ENCODE results near the gene NUP210.

NUP210 gene

DNA sequence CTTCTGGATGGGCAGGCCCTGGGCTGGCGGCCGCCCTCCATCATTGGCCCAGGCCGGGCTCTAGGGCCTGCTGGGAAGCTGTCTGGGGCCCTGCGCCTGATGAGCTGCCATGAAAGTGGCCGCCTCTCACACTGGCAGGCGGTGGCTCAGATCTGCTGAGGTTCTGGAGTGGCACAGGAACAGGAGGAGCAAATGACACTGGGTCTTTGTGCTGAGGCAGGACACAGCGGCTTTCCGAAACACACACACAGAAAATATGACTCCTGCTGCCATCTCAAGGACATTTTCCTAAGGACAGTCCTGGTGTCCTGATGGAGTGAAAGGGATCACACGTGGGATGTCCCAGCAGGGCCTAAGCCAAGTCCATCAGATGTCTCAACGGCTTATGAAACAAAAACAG, 103.5 kb downstream of the NUP210 start:
- no peak overlapping the region for H3K4me3 ChIP-seq
- no peak for TF ChIP-seq FOXP2 (optimal IDR thresholded peaks at IDR 0.05; ENCODE audit: control extremely low read depth, extremely low read length, insufficient read depth)
- TF ChIP-seq POLR2AphosphoS5 (IDR thresholded peaks at IDR 0.05; ENCODE audit: borderline replicate concordance, low read depth, low read length): no peak
- TF ChIP-seq EZH2 (IDR thresholded peaks at IDR 0.05): no peak
- H3K9ac ChIP-seq (ENCODE audit: insufficient read length): no peak overlapping the region
- no peaks in the 10 kb centered on the region for H3K9me3 ChIP-seq (ENCODE audit: low read depth, low read length)
- DNase-seq (ENCODE audit: low read depth, low spot score): no peak
- no peaks in the 10 kb centered on the region for H3K36me3 ChIP-seq (ENCODE audit: insufficient read depth, low read length)
- no peak overlapping the region for H3K27ac ChIP-seq

DNA sequence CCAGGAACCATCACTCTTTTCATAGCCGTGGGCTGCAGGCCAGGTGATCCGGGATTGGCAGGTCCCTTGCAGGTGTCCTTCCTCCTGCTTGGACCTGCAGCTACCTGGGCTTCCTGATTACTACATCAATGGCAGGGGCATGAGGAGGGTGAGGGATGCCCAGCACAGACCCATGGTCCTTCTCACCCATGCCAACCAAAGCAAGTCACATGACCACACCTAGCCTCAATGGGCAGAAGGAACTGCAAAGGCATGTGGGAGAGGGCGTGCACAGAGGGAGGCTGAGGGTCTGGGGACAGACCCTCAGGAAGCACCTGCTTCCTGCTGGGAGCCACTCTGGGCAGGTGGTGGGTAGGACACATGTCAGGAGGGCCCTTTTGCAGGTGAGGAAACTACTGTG, 105.2 kb downstream of the NUP210 start:
- H3K27ac ChIP-seq: no peak overlapping the region
- H3K9me3 ChIP-seq (ENCODE audit: low read depth, low read length): no peaks in the 10 kb centered on the region
- TF ChIP-seq FOXP2 (optimal IDR thresholded peaks at IDR 0.05; ENCODE audit: control extremely low read depth, extremely low read length, insufficient read depth): no peak
- no peak for TF ChIP-seq EZH2 (IDR thresholded peaks at IDR 0.05)
- no peak for TF ChIP-seq POLR2AphosphoS5 (IDR thresholded peaks at IDR 0.05; ENCODE audit: borderline replicate concordance, low read depth, low read length)
- no peak overlapping the region for H3K4me3 ChIP-seq
- H3K36me3 ChIP-seq (ENCODE audit: insufficient read depth, low read length): no peaks in the 10 kb centered on the region
- no peak overlapping the region for H3K9ac ChIP-seq (ENCODE audit: insufficient read length)
- DNase-seq (ENCODE audit: low read depth, low spot score): no peak

DNA sequence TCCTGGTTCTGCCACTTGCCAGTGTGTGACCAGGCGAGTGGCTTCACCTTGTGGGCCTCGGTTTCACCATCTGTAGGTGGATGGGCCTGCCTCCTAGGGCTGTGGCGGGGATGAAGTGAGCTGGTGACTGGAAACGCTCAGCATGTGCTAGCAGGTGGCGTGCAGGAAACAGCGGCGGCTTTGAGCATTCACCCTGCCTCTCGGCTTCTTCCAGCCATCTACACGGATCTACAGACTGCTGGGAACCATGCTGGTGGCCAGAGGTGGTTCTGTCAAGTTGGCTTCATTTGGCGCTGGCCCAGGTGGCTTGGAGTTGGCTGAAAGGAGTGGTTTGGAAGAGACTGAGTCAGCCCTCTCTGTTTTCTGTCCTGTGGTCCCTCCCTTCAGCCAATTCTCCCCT, 106.3 kb downstream of the NUP210 start:
- no peak for DNase-seq (ENCODE audit: low read depth, low spot score)
- Histone ChIP-seq H3K9ac (ENCODE audit: insufficient read length) (no peak overlapping the region), H3K36me3 (ENCODE audit: insufficient read depth, low read length) (no peaks in the 10 kb centered on the region), H3K9me3 (ENCODE audit: low read depth, low read length) (no peaks in the 10 kb centered on the region), H3K4me3 (no peak overlapping the region), H3K27ac (no peak overlapping the region)
- no peak for TF ChIP-seq EZH2 (IDR thresholded peaks at IDR 0.05)
- TF ChIP-seq POLR2AphosphoS5 (IDR thresholded peaks at IDR 0.05; ENCODE audit: borderline replicate concordance, low read depth, low read length): no peak
- no peak for TF ChIP-seq FOXP2 (optimal IDR thresholded peaks at IDR 0.05; ENCODE audit: control extremely low read depth, extremely low read length, insufficient read depth)

- no peaks in the 10 kb centered on the region for H3K36me3 ChIP-seq (ENCODE audit: insufficient read depth, low read length)
- no peak overlapping the region for H3K9ac ChIP-seq (ENCODE audit: insufficient read length)
- H3K9me3 ChIP-seq (ENCODE audit: low read depth, low read length): no peaks in the 10 kb centered on the region
- H3K27ac ChIP-seq: no peak overlapping the region
- no peak overlapping the region for H3K4me3 ChIP-seq
- TF ChIP-seq EZH2 (IDR thresholded peaks at IDR 0.05) (no peak), FOXP2 (optimal IDR thresholded peaks at IDR 0.05; ENCODE audit: control extremely low read depth, extremely low read length, insufficient read depth) (no peak), POLR2AphosphoS5 (IDR thresholded peaks at IDR 0.05; ENCODE audit: borderline replicate concordance, low read depth, low read length) (no peak)
- DNase-seq (ENCODE audit: low read depth, low spot score): no peak
These were observed 111.1 kb downstream of the NUP210 start for GRCh38 chr3:13309004-13309403.

- Histone ChIP-seq H3K9ac (ENCODE audit: insufficient read length) (no peak overlapping the region), H3K9me3 (ENCODE audit: low read depth, low read length) (no peaks in the 10 kb centered on the region), H3K36me3 (ENCODE audit: insufficient read depth, low read length) (no peaks in the 10 kb centered on the region), H3K4me3 (no peak overlapping the region), H3K27ac (no peak overlapping the region)
- TF ChIP-seq EZH2 (IDR thresholded peaks at IDR 0.05): no peak
- no peak for TF ChIP-seq POLR2AphosphoS5 (IDR thresholded peaks at IDR 0.05; ENCODE audit: borderline replicate concordance, low read depth, low read length)
- TF ChIP-seq FOXP2 (optimal IDR thresholded peaks at IDR 0.05; ENCODE audit: control extremely low read depth, extremely low read length, insufficient read depth): no peak
- DNase-seq (ENCODE audit: low read depth, low spot score): no peak
These were observed 111.7 kb downstream of the NUP210 start for GRCh38 chr3:13308380-13308801.

DNA sequence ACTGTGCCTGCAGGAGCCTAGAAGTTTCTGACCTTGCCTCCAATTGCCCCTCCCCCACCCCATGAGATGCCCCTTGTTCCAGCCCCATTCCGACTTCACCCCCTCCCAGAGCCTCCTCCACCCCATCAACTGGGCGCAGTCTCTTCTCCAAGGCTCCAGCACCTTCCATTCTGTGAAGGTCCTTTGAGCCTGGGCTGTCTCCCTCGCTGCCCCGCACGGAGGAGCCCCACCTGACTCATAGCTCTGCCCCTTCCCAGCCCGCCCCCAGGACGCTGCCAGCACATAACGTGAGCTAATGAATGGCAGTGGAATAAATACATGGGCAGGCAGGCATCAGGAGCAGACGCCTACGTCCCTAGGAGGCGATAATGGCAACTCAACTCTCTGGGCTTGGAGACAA, 113.1 kb downstream of the NUP210 start:
- Histone ChIP-seq H3K36me3 (ENCODE audit: insufficient read depth, low read length) (no peaks in the 10 kb centered on the region), H3K9ac (ENCODE audit: insufficient read length) (no peak overlapping the region), H3K9me3 (ENCODE audit: low read depth, low read length) (no peaks in the 10 kb centered on the region), H3K27ac (no peak overlapping the region), H3K4me3 (no peak overlapping the region)
- DNase-seq (ENCODE audit: low read depth, low spot score): no peak
- no peak for TF ChIP-seq POLR2AphosphoS5 (IDR thresholded peaks at IDR 0.05; ENCODE audit: borderline replicate concordance, low read depth, low read length)
- TF ChIP-seq FOXP2 (optimal IDR thresholded peaks at IDR 0.05; ENCODE audit: control extremely low read depth, extremely low read length, insufficient read depth): no peak
- no peak for TF ChIP-seq EZH2 (IDR thresholded peaks at IDR 0.05)

DNA sequence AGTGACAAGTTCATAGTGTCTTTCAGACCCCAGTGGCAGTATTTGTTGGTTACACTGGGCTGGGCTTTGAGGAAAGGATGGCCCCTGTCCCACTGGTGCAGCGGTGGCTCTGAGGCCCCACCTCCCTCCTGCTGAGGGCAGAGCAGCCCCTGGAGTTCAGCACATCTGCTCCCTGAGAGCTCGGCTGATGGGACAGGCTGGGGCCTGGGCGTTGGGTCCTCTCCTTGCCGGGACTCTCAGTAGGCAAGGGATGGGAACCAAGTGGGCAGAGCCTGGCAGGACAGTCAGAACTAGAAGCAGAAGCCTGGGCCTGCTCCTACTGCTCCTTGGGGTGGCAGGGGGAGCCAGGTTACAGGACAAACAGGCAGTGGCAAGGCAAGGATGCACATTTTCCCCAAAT, 114.5 kb downstream of the NUP210 start:
- H3K36me3 ChIP-seq (ENCODE audit: insufficient read depth, low read length): no peaks in the 10 kb centered on the region
- no peak overlapping the region for H3K4me3 ChIP-seq
- no peak for DNase-seq (ENCODE audit: low read depth, low spot score)
- H3K9ac ChIP-seq (ENCODE audit: insufficient read length): no peak overlapping the region
- H3K9me3 ChIP-seq (ENCODE audit: low read depth, low read length): no peaks in the 10 kb centered on the region
- H3K27ac ChIP-seq: no peak overlapping the region
- TF ChIP-seq FOXP2 (optimal IDR thresholded peaks at IDR 0.05; ENCODE audit: control extremely low read depth, extremely low read length, insufficient read depth) (no peak), EZH2 (IDR thresholded peaks at IDR 0.05) (no peak), POLR2AphosphoS5 (IDR thresholded peaks at IDR 0.05; ENCODE audit: borderline replicate concordance, low read depth, low read length) (no peak)

DNA sequence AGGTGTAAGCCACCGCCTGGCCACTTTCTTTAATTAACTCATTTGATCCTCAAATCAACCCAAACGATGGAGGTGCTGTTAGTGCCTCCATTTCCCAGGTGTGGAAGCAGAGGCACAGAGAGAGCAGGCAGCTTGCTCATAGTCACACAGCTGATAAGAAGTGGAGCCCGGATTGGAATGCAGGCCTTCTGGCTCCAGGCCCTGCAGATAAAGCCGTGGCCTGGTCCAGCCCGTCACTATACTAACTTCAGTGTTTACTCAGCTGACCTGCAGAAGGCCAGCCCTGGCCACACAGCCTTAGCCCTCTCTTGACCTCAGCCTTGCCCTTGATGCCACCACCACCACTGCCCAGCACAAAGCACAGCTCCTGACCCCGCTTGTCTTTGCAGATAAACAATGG, 116.7 kb downstream of the NUP210 start:
- Histone ChIP-seq H3K36me3 (ENCODE audit: insufficient read depth, low read length) (no peaks in the 10 kb centered on the region), H3K9ac (ENCODE audit: insufficient read length) (no peak overlapping the region), H3K4me3 (no peak overlapping the region), H3K27ac (no peak overlapping the region), H3K9me3 (ENCODE audit: low read depth, low read length) (no peaks in the 10 kb centered on the region)
- TF ChIP-seq POLR2AphosphoS5 (IDR thresholded peaks at IDR 0.05; ENCODE audit: borderline replicate concordance, low read depth, low read length) (no peak), FOXP2 (optimal IDR thresholded peaks at IDR 0.05; ENCODE audit: control extremely low read depth, extremely low read length, insufficient read depth) (no peak), EZH2 (IDR thresholded peaks at IDR 0.05) (no peak)
- no peak for DNase-seq (ENCODE audit: low read depth, low spot score)

- Histone ChIP-seq H3K27ac (no peak overlapping the region), H3K4me3 (no peak overlapping the region), H3K9ac (ENCODE audit: insufficient read length) (no peak overlapping the region), H3K9me3 (ENCODE audit: low read depth, low read length) (no peaks in the 10 kb centered on the region), H3K36me3 (ENCODE audit: insufficient read depth, low read length) (no peaks in the 10 kb centered on the region)
- TF ChIP-seq EZH2 (IDR thresholded peaks at IDR 0.05): no peak
- TF ChIP-seq POLR2AphosphoS5 (IDR thresholded peaks at IDR 0.05; ENCODE audit: borderline replicate concordance, low read depth, low read length): no peak
- TF ChIP-seq FOXP2 (optimal IDR thresholded peaks at IDR 0.05; ENCODE audit: control extremely low read depth, extremely low read length, insufficient read depth): no peak
- no peak for DNase-seq (ENCODE audit: low read depth, low spot score)
These were observed 118.7 kb downstream of the NUP210 start for GRCh38 chr3:13301286-13301987.

Data from SK-N-MC (cell line).